HG03039 (cell line): ENCODE measurements around the gene UNC119B.

Source experiments
- ATAC-seq: cut with Tn5 transposase; IDR thresholded peaks from one replicate; pipeline ENCODE4 v1.9.1; 2021; ENCODE audit warnings: mild to moderate bottlenecking, moderate library complexity; ENCODE audit not compliant: unreplicated experiment

Gene UNC119B

GRCh38 chr12:120687578-120688289 is 22.5 kb upstream of the UNC119B start:
- ATAC-seq = no peak

- ATAC-seq = no peak
Measured at GRCh38 chr12:120688527-120689071, 21.7 kb upstream of the UNC119B start.

- ATAC-seq = no peak
Measured at GRCh38 chr12:120689397-120690082, 20.7 kb upstream of the UNC119B start.

GRCh38 chr12:120690083-120690450 is 20.2 kb upstream of the UNC119B start:
- ATAC-seq = no peak

- no peak for ATAC-seq
Measured at GRCh38 chr12:120690978-120691377, 19.3 kb upstream of the UNC119B start.

- ATAC-seq = no peak
Measured at GRCh38 chr12:120692524-120693033, 17.7 kb upstream of the UNC119B start.

GRCh38 chr12:120693848-120694247 is 16.4 kb upstream of the UNC119B start:
- ATAC-seq = no peak

- no peak for ATAC-seq
Measured at GRCh38 chr12:120696626-120697025, 13.6 kb upstream of the UNC119B start.

GRCh38 chr12:120697344-120697743 is 12.9 kb upstream of the UNC119B start:
- no peak for ATAC-seq

GRCh38 chr12:120698665-120699064 is 11.6 kb upstream of the UNC119B start:
- no peak for ATAC-seq

DNA sequence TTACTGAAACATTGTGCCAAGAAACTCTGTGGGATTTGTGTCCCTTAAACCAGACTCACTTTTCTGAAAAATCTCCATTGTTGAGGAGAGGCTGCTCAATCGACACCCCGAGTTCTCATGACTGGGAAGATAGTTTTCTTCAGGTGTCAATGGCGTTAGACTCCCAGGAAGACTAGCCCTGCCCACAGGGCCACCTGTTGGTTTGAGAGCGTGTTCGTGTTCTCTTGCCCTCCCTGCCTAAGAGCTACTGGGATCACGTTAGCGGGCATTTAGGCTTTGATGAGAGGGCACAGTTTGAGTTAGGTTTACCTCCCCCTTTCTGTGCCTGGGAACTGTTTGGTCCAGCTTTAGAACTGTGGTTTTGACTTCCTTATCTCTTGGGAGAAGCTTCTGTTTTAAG is 10.7 kb upstream of the UNC119B start:
- ATAC-seq = no peak

GRCh38 chr12:120700886-120701285 is 9.4 kb upstream of the UNC119B start:
- no peak for ATAC-seq

DNA sequence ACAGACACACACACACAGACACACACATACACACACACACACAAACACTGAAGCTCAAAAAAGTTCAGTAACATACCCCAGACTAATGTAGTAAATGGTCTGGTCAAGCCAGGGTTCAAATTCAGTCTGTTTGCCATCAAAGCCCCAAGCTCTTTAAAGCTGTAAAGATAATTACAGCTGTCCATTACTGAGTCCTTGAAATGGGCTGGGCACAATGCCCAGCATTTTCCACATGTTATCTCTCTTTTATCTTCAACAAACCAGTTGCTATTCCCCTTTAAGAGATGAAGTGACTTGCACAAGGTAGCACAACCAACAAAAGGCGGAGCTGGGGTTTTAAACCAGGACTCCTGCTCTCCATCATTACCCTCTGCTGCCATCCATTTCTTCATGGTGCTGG is 7.6 kb upstream of the UNC119B start:
- no peak for ATAC-seq

GRCh38 chr12:120703311-120703942 is 6.8 kb upstream of the UNC119B start:
- no peak for ATAC-seq

DNA sequence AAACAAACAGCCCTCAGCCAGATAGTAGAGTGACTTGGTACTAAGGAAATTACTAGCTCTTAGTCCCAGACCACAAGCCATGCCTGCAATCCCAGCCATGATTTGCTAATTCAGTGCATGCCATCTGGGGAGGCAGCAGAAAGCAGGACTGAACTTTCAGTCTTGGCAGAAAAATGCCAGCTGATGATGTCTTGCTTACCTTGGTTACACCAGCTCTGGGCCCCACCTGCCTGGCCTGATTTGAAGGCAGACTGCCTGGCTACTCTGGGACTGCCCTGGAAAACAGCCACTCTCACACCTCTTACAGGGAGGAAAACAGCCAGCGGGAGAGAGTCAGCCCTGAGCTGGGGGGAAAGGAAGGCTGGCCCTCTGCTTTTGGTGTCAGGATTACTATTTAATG is 4.6 kb upstream of the UNC119B start:
- ATAC-seq = no peak

DNA sequence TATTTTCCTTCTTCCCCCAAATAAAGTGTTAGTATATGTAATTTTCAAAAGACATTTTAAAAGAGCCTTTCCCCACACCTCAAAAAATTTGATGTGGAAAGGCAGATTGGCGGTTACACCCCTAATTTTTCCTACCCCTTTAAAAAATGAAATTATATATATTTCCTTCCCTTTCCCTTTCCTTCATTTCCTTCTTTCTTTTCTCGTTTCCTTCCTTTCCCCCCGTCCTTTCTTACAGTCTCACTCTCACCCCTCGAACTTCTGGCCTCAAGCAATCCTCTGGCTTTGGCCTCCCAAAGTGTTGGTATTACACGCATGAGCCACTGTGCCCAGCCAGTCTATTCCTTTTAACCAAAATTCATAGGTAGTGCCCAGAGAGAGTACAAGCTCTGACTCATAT is 4.2 kb upstream of the UNC119B start:
- ATAC-seq = no peak

- no peak for ATAC-seq
Measured at GRCh38 chr12:120708651-120709050, 1.6 kb upstream of the UNC119B start.

DNA sequence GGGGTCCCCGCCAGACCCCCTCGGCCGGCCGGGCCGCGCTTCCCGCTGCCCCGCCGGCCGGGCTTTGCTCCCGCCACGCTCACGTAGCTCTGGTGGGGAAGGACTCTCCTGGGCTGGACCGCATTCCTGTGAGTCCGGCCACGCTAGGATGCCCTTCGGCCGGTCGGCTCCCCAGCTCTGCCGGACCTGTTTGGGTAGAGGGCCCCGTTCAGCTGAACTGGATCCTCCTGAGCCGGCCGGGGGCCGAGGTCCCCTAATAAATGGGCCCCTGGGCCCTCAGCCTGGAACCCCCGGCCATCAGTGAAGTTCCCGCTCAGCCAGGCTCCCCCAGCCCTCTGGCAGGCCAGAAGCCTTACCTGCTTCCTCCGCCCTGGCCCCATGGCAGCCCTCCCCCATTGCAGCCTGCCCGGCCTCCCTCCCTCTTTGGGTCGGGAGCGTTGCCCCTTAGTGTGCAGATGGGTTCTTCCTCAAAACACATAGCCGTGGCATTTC is 593 bp downstream of the UNC119B start:
- ATAC-seq = no peak

DNA sequence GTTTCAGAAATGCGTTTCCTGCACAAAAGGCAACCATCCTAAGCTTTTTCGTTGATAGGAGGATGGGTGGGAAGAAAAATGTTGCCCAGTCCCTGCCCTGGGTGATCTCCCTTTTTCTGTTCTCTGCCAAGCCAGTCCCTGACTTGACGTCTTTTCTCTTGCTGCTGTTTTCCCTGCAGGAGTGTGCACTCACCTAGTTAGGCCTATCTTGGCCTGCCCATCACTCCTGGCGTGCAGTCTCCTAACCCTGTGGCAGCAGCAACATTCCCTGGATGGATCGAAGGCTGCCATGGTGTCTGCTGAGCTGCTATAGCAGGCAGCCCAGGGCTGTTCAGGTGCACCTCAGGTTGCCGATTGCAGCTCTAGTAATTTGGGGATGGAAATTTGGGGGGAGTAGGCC is 1.2 kb downstream of the UNC119B start:
- ATAC-seq = no peak

DNA sequence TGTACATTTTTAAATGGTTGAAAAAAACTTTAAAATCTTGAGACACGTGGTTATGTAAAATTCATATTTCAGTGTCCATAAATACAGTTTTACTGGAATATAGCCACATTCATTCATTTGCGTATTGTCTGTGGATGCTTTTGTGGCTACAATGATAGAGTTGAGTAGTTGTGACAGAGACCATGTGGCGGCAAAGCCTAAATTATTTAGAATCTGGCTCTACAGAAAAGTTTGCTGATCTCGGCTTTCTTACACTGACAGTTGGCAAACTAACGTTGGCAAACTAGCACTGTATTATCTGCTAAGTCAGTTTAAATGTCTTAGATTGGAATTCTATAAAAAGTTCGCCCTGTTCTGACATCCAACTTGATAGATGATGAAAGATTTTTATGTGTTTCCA is 2.4 kb downstream of the UNC119B start:
- ATAC-seq = no peak

GRCh38 chr12:120713861-120714482 is 3.7 kb downstream of the UNC119B start:
- no peak for ATAC-seq
